GM12872 (cell line): ENCODE results near the gene MCM5.

Experiments
- CTCF ChIP-seq: IDR thresholded peaks from 3 replicates; pipeline ENCODE4 v1.5.1; 2011; ENCODE audit warnings: low read depth, mild to moderate bottlenecking, low read length, moderate library complexity; ENCODE audit not compliant: insufficient read depth

MCM5 gene

DNA sequence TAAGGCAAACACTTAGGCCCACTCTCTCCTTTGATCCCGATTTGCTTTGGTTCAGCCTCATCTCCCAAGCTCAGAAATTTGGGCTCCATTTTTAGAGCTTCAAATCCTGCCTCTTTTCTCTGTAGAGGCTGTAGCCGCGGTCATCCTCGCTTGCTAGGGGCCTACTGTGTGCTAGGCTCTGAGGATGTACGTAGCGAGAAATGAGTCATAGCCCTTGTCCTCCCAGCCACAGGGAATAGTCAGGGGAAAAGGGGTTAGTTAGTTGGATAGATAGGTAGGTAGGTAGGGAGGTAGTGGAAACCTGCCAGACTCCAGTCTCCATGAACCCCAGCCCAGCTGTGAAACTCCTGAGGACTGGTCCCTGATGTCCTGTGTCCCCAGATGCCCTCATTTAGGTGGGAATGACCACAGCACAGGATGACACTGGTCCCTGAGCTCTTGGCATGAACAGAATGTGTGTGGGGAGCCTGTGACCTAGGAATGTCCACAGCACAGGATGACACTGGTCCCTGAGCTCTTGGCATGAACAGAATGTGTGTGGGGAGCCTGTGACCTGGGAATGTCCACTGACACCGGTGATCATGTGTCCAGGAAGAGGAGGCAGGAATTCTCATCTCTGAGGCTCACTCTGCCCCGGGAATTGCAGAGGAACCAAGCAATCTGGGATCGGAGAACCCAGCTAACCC is 40.4 kb upstream of the MCM5 start:
- no peak for TF ChIP-seq CTCF

DNA sequence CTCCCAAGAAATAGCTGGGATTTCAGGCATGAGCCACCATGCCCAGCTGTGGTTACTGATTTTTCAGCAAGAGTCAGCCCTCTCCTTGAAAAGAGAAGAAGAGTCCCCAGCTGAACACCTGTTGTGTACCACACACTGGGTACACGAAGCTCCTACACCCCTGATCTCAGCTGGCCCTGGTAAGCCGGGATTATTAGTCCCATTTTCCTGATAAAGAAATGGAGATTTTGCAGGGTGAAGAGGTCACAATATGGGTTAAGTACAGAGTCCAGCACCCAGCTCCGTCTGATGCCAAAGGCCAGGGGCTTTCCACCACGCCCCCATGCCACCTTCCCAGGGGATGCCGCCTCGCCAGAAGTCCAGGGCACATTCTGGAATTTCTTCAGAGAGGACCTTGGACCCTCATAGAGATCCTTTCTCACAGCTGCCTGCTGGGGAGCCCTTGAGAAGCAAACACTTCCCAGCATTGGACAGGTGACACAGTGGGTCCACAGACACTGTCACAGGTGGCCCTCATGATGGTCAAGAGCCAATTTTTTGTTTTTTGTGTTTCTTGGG is 38.9 kb upstream of the MCM5 start:
- no peak for TF ChIP-seq CTCF

GRCh38 chr22:35363566-35364086 is 36.3 kb upstream of the MCM5 start:
- TF ChIP-seq CTCF = no peak

DNA sequence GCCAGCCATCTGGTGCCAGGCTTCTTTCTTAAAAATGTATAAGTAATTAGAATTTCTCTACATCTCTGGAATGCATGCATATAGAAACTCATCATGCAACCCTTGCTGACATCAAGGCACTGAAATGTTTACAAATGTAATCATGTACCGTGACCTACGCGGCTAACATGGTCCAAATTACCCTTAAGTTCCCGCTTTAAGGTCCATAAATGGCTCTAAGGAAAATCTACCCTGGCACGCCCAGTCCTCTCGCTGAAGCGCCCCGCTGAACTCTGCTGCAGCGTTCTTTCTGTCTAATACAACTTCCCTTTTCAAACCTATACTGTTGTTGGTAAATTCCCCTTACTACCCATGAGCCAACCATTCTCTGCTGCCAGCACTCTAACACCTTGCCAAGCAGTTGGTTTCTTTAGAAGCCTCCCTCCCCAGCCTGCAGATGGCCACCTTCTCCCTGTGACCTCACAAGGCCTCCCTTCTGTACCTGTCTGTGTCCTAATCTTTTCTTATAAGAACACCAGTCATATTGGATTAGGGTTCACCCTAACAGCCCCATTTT is 32.5 kb upstream of the MCM5 start:
- 0 out of 3 replicates have a peak, but pooled peaks have one; percentile 21 for TF ChIP-seq CTCF

DNA sequence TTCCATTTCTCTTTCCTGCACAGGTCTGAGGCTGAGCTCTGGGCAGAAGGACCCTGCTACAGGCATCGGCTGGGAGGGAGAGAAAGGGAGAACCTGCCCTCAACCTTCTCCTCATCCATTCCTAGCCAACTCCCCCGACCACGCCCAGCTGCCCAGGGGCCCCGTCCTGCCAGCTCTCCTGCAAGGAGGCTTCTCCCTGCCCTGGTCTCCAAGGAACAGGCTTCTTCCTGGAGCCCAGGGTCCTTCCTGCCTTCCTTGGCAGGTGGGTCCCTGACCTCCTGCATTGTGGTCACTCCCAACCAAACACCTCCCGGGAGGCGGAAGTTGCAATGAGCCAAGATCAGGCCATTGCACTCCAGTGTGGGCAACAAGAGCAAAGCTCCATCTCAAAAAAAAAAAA is 31.6 kb upstream of the MCM5 start:
- TF ChIP-seq CTCF = no peak

GRCh38 chr22:35369996-35370395 is 29.9 kb upstream of the MCM5 start:
- no peak for TF ChIP-seq CTCF

DNA sequence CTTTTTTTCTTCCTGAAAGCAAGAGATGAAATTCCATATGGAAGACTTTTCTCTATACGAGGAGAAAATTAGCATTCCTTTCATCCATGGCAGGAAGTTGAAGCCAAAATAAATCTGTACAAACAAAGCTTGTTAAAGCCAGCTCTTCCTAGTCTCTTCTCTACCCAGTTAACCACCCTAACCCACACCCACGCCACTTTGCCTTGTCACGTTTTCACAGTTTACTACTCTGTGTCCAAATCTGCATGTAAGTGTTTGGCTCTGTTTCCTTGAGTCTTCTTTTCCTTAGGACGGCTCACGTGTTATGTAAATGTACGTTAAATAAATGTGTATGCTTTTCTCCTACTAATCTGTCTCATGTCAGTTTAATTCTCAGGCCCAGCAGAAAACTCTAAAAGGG is 26.2 kb upstream of the MCM5 start:
- no peak for TF ChIP-seq CTCF
